SK-N-SH treated with all-trans-retinoic acid at 6 μM for 48 hours (cell line): ENCODE data around the gene CCN5.

ENCODE experiments used
- ESRRG ChIP-seq: fragments of 250-450 bp; sonication (Bioruptor Pico); IDR thresholded peaks from 2 replicates; pipeline ENCODE4 v1.6.1; 2021; ENCODE audit warnings: mild to moderate bottlenecking
- GLIS3 ChIP-seq: fragments of 250-450 bp; sonication (Bioruptor Pico); IDR thresholded peaks from 2 replicates; pipeline ENCODE4 v1.5.0; 2020; ENCODE audit warnings: mild to moderate bottlenecking, moderate library complexity
- ISL1 ChIP-seq: fragments of 250-450 bp; sonication (Bioruptor Pico); IDR thresholded peaks from 2 replicates; pipeline ENCODE4 v2.1.2; 2022; ENCODE audit warnings: mild to moderate bottlenecking, moderate library complexity
- TCF4 ChIP-seq: fragments of 250-450 bp; sonication (Bioruptor Pico); IDR thresholded peaks from 2 replicates; pipeline ENCODE4 v1.8.0; 2021; ENCODE audit warnings: mild to moderate bottlenecking, moderate library complexity, borderline replicate concordance
- ZFP30 ChIP-seq: fragments of 450-650 bp; formaldehyde crosslinking; IDR thresholded peaks from 2 replicates; pipeline ENCODE4 v1.5.0; 2022; ENCODE audit warnings: mild to moderate bottlenecking, moderate library complexity
- ZNF565 ChIP-seq: fragments of 450-650 bp; formaldehyde crosslinking; conservative IDR thresholded peaks from 2 replicates; pipeline ENCODE4 v1.5.0; 2020; ENCODE audit warnings: low read depth, mild to moderate bottlenecking, moderate library complexity
- ZNF70 ChIP-seq: fragments of 450-650 bp; formaldehyde crosslinking; IDR thresholded peaks from 2 replicates; pipeline ENCODE4 v1.5.0; 2020; ENCODE audit warnings: mild to moderate bottlenecking, moderate library complexity
- TF ChIP-seq, protein P1 (sequence below): fragments of 250-450 bp; sonication (Bioruptor Pico); IDR thresholded peaks from 2 replicates; pipeline ENCODE4 v1.8.0; 2020; ENCODE audit warnings: mild to moderate bottlenecking, moderate library complexity, borderline replicate concordance
- TF ChIP-seq, protein P2 (sequence below): fragments of 250-450 bp; sonication (Bioruptor Pico); IDR thresholded peaks from 2 replicates; pipeline ENCODE4 v1.5.1; 2021; ENCODE audit warnings: mild to moderate bottlenecking, moderate library complexity
- TF ChIP-seq, protein P3 (sequence below): fragments of 250-450 bp; sonication (Bioruptor Pico); IDR thresholded peaks from 2 replicates; pipeline ENCODE4 v1.5.1; 2020; ENCODE audit warnings: low read depth, mild to moderate bottlenecking, moderate library complexity
- TF ChIP-seq, protein P4 (sequence below): fragments of 250-450 bp; sonication (Bioruptor Pico); IDR thresholded peaks from 2 replicates; pipeline ENCODE4 v1.5.0; 2020; ENCODE audit warnings: mild to moderate bottlenecking, moderate library complexity

DNA sequence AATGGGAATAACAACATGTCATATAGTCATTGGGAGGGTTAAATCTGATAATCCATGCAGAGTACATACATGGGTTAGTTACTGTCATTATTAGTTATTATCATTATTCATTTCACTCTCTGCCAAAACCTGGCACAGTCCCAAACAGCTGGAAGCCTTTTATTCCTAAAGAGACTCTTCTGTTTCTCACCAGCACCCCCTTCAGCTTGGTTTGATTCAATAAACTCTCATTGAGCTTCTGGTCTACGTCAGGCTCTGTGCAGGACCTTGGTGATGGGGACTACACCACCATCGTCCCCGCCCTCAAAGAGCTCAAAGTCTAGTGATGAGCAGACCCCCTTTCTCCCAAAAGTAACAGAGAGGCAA, 32.8 kb downstream of the CCN5 start:
- no peak for TF ChIP-seq ZFP30 (CRISPR knock-in tag)
- TF ChIP-seq ZNF565 (CRISPR knock-in tag): no peak
- no peak for TF ChIP-seq ISL1
- TF ChIP-seq, protein P1, sequence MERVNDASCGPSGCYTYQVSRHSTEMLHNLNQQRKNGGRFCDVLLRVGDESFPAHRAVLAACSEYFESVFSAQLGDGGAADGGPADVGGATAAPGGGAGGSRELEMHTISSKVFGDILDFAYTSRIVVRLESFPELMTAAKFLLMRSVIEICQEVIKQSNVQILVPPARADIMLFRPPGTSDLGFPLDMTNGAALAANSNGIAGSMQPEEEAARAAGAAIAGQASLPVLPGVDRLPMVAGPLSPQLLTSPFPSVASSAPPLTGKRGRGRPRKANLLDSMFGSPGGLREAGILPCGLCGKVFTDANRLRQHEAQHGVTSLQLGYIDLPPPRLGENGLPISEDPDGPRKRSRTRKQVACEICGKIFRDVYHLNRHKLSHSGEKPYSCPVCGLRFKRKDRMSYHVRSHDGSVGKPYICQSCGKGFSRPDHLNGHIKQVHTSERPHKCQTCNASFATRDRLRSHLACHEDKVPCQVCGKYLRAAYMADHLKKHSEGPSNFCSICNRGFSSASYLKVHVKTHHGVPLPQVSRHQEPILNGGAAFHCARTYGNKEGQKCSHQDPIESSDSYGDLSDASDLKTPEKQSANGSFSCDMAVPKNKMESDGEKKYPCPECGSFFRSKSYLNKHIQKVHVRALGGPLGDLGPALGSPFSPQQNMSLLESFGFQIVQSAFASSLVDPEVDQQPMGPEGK (CRISPR knock-in tag): no peak
- no peak for TF ChIP-seq ZNF70 (CRISPR knock-in tag)
- TF ChIP-seq GLIS3: no peak
- TF ChIP-seq, protein P2, sequence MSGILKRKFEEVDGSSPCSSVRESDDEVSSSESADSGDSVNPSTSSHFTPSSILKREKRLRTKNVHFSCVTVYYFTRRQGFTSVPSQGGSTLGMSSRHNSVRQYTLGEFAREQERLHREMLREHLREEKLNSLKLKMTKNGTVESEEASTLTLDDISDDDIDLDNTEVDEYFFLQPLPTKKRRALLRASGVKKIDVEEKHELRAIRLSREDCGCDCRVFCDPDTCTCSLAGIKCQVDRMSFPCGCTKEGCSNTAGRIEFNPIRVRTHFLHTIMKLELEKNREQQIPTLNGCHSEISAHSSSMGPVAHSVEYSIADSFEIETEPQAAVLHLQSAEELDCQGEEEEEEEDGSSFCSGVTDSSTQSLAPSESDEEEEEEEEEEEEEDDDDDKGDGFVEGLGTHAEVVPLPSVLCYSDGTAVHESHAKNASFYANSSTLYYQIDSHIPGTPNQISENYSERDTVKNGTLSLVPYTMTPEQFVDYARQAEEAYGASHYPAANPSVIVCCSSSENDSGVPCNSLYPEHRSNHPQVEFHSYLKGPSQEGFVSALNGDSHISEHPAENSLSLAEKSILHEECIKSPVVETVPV (CRISPR knock-in tag): no peak
- TF ChIP-seq, protein P3, sequence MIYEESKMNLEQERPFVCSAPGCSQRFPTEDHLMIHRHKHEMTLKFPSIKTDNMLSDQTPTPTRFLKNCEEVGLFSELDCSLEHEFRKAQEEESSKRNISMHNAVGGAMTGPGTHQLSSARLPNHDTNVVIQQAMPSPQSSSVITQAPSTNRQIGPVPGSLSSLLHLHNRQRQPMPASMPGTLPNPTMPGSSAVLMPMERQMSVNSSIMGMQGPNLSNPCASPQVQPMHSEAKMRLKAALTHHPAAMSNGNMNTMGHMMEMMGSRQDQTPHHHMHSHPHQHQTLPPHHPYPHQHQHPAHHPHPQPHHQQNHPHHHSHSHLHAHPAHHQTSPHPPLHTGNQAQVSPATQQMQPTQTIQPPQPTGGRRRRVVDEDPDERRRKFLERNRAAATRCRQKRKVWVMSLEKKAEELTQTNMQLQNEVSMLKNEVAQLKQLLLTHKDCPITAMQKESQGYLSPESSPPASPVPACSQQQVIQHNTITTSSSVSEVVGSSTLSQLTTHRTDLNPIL (CRISPR knock-in tag): no peak
- no peak for TF ChIP-seq ESRRG (CRISPR knock-in tag)
- TF ChIP-seq, protein P4, sequence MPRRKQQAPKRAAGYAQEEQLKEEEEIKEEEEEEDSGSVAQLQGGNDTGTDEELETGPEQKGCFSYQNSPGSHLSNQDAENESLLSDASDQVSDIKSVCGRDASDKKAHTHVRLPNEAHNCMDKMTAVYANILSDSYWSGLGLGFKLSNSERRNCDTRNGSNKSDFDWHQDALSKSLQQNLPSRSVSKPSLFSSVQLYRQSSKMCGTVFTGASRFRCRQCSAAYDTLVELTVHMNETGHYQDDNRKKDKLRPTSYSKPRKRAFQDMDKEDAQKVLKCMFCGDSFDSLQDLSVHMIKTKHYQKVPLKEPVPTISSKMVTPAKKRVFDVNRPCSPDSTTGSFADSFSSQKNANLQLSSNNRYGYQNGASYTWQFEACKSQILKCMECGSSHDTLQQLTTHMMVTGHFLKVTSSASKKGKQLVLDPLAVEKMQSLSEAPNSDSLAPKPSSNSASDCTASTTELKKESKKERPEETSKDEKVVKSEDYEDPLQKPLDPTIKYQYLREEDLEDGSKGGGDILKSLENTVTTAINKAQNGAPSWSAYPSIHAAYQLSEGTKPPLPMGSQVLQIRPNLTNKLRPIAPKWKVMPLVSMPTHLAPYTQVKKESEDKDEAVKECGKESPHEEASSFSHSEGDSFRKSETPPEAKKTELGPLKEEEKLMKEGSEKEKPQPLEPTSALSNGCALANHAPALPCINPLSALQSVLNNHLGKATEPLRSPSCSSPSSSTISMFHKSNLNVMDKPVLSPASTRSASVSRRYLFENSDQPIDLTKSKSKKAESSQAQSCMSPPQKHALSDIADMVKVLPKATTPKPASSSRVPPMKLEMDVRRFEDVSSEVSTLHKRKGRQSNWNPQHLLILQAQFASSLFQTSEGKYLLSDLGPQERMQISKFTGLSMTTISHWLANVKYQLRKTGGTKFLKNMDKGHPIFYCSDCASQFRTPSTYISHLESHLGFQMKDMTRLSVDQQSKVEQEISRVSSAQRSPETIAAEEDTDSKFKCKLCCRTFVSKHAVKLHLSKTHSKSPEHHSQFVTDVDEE (CRISPR knock-in tag): no peak
- peak; percentile 26; the same call in 1 of the 2 replicates for TF ChIP-seq TCF4 (CRISPR knock-in tag)
